Peyer's patch (tissue), 4 donors: ENCODE measurements around the gene RHOA.

Source experiments
- POLR2A ChIP-seq, 2 donors: fragments of 450-650 bp; IDR thresholded peaks; one replicate each; pipeline ENCODE4 v1.5.1; 2017; ENCODE audit warnings: antibody characterized with exemption in 2 of 2, mild to moderate bottlenecking in 2 of 2, moderate library complexity in 2 of 2
- TF ChIP-seq, protein P1 (sequence below), 6 experiments: fragments of 450-650 bp in 4 of 6; fragments of 200-600 bp in 2 of 6; sonication (generic) in 1 of 6; IDR thresholded peaks; one replicate each; pipeline ENCODE4 v1.5.1; 2017 to 2019; ENCODE audit warnings: antibody characterized with exemption in 6 of 6, mild to moderate bottlenecking in 3 of 6, moderate library complexity in 1 of 6

DNA sequence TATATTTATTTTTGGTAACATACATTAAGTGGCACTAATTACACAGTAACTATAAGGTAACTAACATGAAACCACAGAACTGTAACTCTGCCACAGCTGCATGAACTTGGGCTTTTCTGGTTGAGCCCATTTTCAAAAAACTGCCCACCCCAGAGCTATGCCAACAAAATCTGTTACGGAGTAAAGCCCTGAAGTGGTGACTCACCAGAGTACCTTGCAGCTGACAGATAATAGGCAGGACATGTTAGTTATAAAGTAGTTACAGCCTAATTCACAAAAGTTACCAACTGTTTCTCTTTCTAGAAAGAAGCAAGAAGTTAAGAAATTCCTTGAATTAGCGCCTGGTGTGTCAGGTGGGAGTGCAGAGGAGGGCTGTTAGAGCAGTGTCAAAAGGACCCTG is 52.2 kb downstream of the RHOA start:
- TF ChIP-seq, protein P1, sequence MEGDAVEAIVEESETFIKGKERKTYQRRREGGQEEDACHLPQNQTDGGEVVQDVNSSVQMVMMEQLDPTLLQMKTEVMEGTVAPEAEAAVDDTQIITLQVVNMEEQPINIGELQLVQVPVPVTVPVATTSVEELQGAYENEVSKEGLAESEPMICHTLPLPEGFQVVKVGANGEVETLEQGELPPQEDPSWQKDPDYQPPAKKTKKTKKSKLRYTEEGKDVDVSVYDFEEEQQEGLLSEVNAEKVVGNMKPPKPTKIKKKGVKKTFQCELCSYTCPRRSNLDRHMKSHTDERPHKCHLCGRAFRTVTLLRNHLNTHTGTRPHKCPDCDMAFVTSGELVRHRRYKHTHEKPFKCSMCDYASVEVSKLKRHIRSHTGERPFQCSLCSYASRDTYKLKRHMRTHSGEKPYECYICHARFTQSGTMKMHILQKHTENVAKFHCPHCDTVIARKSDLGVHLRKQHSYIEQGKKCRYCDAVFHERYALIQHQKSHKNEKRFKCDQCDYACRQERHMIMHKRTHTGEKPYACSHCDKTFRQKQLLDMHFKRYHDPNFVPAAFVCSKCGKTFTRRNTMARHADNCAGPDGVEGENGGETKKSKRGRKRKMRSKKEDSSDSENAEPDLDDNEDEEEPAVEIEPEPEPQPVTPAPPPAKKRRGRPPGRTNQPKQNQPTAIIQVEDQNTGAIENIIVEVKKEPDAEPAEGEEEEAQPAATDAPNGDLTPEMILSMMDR (IDR thresholded peaks at IDR 0.05): no peak
- TF ChIP-seq POLR2A (IDR thresholded peaks at IDR 0.05): no peak
